ENCODE measurements around the gene CYB561D1.

CYB561D1 gene

DNA sequence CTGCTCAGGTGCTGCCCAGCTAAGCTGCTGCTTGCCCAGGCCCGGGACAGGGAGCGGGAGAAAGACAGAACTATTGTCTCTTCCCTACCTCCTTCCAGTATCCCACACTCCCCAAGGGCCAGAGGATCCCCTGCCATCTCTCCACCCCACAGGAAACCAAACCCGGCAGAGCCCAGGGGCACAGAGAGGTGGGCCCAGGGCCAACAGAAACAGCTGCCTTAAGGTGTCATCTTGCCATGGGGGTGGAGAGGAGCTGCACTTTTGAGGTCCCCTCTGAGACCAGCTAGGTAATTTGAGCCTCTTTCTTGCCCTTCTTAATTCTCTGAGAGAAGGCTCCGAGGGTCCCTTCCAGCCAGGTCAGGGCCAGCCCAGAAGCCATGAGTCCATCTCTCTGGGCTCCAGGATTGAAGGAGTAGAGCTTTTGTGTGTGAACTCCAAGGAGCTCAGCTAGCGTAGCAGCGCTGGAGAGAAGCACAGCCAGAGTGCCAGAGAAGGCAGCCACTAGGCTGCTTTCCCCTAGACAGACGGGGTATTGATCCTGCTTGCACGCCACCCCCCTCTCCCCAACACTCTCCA, 36.1 kb downstream of the CYB561D1 start:
- in situ Hi-C loops (cut with HindIII; ENCODE audit: low pct_unique_long_range_greater_than_20kb, low sequenced_read_pairs): no loop called here

DNA sequence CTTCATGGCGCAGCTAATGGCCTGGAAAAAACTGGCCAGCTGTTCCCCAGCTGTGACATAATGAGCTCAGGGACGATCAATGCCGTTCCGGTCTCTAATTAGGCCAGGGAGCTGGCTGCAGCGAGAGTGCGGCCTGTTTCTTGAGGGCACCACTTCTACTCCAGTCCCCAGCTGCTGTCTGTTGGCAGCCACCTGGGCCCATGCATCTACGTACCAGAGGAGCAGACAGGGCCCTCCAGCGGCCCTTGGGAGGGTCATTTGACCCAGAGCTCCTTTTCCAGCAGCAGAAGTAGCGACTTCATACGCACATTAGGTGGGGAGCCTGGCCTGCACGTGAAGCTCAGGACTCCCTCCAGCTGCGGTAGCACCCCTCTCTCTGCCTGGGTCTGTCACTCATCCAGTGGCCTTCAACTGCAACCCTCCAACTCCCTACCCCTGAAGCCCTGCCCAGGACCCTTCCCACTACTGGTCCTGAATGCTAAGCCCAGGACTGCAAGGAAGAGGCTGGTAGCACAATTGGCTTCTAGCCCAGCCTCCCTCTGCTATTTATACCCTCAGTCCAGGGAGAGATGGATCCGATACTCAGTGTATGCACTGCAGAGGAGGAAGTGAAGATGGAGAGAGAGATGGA, 36.7 kb downstream of the CYB561D1 start:
- in situ Hi-C loops (cut with HindIII; ENCODE audit: low pct_unique_long_range_greater_than_20kb, low sequenced_read_pairs): no loop called here
- DNase-seq (ENCODE audit: low read depth in 1 of 2, low spot score in 1 of 2): no peak
- TF ChIP-seq JUND (IDR thresholded peaks at IDR 0.05; ENCODE audit: low read depth): no peak

More for the DNA sequence above, 36.1 kb downstream of the CYB561D1 start:
- no peak for DNase-seq (ENCODE audit: low read depth in 1 of 2, low spot score in 1 of 2)
- no peak for TF ChIP-seq JUND (IDR thresholded peaks at IDR 0.05; ENCODE audit: low read depth)

DNA sequence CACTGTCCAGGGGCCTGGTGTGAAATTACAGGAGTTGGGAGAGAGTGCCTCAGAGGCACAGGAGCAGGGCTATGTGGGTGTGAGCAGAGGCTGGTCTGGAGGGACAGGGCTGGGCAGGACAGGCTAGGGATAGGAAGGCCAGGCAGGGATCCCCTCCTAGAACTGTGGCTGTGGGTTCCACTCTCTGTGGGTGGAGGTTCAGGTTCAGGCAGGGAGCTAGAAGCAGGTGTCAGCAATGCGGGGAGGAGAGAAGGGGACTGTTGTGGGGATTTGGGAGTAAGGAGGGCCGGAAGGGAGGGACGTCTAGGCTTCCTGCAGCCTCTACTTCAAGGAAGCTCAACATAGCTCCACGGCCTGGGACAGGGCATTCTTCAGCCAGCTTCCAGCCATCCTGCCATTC, 37.5 kb downstream of the CYB561D1 start:
- DNase-seq (ENCODE audit: low read depth in 1 of 2, low spot score in 1 of 2): no peak
- in situ Hi-C loops (cut with HindIII; ENCODE audit: low pct_unique_long_range_greater_than_20kb, low sequenced_read_pairs): no loop called here
- no peak for TF ChIP-seq JUND (IDR thresholded peaks at IDR 0.05; ENCODE audit: low read depth)

DNA sequence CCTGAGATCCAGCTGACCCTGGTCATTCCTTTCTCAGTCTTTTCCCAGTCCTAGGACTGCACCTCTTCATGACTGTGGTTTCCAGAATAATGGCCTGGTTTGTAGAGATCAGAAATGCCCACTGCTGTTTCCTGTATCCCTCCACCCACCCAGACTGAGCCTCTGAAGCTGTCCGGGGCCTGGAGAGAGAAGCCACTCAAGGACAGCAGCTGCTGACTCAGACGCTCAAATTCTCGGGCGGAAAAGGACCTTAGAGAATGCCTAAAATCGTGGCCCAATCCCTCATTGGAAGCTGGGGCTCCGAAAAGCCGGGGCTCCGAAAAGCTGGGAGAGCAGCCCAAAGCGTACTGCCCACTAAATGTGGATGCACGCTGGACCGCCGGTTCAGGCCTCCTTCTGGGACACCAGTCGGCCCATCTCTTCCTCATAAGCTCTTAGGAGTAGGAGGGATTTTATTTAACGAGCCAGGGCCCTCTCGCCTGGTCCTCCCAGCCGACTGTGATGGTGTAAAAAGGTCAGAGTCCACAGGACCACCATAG, 38.0 kb downstream of the CYB561D1 start:
- no peak for DNase-seq (ENCODE audit: low read depth in 1 of 2, low spot score in 1 of 2)
- TF ChIP-seq JUND (IDR thresholded peaks at IDR 0.05; ENCODE audit: low read depth): no peak
- in situ Hi-C loops (cut with HindIII; ENCODE audit: low pct_unique_long_range_greater_than_20kb, low sequenced_read_pairs): no loop called here

DNA sequence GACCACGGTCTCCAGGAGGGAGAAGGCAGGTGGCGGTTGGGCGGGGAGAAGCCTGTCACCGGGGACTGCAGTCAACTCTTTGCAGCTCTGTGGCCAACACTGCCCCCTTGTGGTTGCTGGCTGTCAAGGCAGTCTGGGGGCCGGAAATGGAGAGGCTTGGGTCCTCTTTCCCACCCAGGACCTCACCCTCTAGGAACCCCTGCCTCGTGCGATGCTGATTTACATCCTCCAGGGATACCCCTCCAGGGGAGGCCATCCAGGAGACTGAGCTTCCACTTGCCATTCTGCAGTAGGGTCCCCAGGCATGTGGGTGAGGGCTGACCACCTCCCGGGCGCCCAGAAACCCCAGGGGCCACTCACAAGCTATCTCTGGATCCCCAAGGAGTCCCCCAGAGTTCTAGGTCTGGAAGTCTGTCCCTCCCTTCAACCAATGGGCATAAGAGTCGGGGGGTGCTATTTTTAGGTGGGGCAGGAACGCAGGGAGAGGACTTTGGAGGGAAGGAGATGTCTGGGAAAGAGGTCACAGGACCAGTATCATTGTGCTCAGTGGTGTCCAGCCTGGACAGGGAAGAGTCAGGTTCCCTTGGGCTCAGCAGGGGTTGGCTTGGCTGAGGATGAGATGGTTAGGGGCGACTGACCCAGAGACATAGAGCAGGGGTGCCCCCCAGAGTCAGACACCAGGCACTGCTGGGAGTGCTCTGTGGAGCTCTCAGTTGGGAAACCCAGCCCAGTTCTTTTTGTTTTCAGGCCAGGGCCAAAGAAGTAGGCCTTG, 38.7 kb downstream of the CYB561D1 start:
- in situ Hi-C loops (cut with HindIII; ENCODE audit: low pct_unique_long_range_greater_than_20kb, low sequenced_read_pairs): no loop called here

DNA sequence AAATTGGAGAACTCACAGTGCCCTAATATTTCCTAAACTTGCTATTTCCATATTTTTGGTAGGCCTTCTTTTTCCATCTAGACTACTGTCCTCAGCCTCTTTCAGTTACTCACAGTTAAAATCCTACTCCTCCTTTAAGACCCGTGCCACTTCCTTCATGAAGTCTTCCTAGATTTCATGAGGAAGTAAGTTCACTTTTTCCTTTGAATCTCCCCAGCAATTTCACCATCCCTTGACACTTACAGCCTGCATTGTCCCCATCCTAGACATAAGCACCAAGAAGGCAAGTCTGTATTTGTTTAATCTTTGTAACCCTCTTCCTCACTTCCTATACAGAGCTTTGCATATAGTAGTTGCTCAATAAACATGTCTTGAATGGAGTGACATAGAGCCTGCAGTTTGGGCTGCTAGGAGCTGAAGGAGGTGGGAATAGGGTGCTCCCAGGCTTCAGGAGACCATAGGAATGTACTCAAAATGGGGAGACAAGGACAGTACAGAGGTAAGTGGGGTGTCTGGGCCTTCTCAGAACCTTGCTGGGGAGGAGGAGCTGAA, 40.5 kb downstream of the CYB561D1 start:
- no peak for DNase-seq (ENCODE audit: low read depth in 1 of 2, low spot score in 1 of 2)
- in situ Hi-C loops (cut with HindIII; ENCODE audit: low pct_unique_long_range_greater_than_20kb, low sequenced_read_pairs): no loop called here
- no peak for TF ChIP-seq JUND (IDR thresholded peaks at IDR 0.05; ENCODE audit: low read depth)

More for the DNA sequence above, 38.7 kb downstream of the CYB561D1 start:
- peak; percentile 51 to 80 for DNase-seq (ENCODE audit: low read depth in 1 of 2, low spot score in 1 of 2)
- no peak for TF ChIP-seq JUND (IDR thresholded peaks at IDR 0.05; ENCODE audit: low read depth)

DNA sequence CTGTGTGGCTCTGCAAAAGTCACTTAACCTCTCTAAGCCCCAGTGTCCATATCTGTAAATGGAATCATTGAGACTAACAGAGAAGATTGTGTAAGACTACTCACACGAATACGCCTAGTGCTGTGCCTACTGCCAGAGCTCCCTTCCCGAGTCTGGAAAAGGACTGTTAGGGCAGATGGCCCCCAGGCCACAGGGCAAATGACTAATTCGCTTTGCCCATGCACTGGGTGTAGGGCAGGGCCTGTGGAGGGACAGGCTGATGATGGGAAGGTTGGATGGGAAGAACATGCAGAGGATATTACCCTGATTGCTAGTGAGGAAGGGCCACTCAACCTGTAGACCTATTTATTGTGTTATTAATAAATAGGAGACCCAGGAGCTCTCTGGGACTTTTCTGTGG, 41.6 kb downstream of the CYB561D1 start:
- TF ChIP-seq JUND (IDR thresholded peaks at IDR 0.05; ENCODE audit: low read depth): no peak
- in situ Hi-C loops (cut with HindIII; ENCODE audit: low pct_unique_long_range_greater_than_20kb, low sequenced_read_pairs): no loop called here
- no peak for DNase-seq (ENCODE audit: low read depth in 1 of 2, low spot score in 1 of 2)

DNA sequence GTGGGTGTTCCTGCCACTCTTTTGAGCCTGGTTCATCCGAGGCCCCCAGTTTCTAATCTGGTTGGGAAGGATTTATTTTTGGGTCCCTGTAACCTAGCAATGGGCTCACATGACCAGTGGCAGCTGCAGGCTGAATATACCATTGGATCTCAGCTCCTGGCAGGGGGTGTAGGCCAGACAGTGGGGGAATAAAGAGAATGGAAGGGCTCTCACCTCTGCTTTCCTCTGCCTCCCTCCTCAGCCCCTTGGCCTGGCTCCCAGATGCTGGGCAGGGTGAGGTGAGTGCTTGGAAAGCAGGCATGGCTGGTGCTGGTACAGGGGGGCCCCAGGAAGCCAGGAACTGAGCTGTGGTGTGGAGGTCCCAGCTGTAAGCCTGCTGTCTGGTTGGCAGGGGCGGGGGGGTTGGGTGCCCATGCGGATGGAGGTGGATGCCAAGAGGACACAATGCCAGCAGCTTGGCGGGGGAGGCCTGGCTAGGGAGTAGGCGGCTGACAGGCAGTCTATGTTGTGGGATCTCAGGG, 42.1 kb downstream of the CYB561D1 start:
- TF ChIP-seq JUND (IDR thresholded peaks at IDR 0.05; ENCODE audit: low read depth): no peak
- DNase-seq (ENCODE audit: low read depth in 1 of 2, low spot score in 1 of 2): no peak
- in situ Hi-C loops (cut with HindIII; ENCODE audit: low pct_unique_long_range_greater_than_20kb, low sequenced_read_pairs): no loop called here

DNA sequence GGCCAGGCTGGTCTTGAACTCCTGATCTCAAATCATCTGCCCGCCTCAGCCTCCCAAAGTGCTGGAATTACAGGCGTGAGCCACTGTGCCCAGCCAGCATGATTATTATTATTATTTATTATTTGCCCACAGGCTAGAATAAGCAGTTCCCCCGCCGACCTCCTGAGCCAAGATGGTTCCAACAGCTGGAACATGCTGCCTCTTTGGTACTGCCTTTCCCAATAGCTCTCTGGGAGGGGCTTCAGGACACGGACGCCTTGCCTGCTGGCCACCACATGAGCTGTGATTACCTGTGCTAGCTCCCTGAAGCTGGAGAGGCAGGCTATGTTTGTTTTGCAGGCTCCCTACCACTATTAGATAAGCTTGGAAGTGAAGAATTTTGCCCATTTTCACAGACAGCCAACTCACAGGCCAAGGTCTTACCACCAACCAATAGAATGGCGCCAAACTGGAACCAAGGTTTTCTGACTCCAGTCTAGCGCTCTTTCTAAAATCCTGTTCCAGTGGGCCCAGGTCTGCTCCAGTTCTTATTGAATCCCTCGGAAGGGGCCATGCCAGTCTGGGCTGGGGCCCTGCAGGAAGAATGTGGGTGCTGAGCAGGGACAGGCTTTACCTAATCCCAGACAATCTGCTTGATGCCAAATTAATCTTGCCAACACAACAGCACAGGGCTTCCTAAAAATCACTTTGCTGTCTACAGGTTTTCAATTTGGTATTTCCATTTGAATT, 43.7 kb downstream of the CYB561D1 start:
- in situ Hi-C loops (cut with HindIII; ENCODE audit: low pct_unique_long_range_greater_than_20kb, low sequenced_read_pairs): no loop called here
- no peak for DNase-seq (ENCODE audit: low read depth in 1 of 2, low spot score in 1 of 2)

DNA sequence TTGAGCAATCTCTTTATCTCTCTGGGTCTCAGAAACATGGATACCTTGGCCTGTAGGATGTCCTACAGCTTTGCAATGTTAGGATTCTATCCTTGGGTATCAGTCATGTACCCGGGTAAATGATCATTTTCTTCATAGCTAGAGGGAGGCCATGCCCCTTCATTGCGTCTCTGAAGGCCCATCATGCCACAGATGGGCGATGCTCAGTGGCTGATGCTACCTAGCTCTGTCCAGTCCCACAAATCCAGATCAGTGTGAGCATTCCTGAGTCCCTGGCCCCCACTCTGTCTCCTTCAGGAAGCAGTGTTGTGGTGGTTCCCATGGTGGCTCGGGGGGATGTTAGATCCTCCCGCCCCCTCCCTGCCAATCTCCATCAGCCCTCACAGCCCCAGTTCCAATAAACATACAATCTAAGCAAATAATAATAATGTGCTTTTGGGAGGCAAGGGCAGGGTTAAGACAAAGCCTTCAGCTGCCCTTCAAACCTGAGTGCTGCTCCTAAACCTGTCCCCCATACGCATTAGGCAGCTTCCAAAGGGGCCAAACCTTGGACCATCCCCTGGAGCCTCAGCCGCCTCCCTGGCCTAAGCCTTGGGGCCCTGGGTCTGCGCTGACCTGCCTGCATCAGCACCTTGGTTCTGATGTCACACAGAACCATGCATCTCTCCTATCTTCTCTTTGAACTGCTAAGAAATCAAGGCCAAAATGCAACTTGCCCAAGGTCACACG, 45.1 kb downstream of the CYB561D1 start:
- in situ Hi-C loops (cut with HindIII; ENCODE audit: low pct_unique_long_range_greater_than_20kb, low sequenced_read_pairs): no loop called here
- no peak for TF ChIP-seq JUND (IDR thresholded peaks at IDR 0.05; ENCODE audit: low read depth)
- no peak for DNase-seq (ENCODE audit: low read depth in 1 of 2, low spot score in 1 of 2)

More for the DNA sequence above, 43.7 kb downstream of the CYB561D1 start:
- TF ChIP-seq JUND (IDR thresholded peaks at IDR 0.05; ENCODE audit: low read depth): no peak

DNA sequence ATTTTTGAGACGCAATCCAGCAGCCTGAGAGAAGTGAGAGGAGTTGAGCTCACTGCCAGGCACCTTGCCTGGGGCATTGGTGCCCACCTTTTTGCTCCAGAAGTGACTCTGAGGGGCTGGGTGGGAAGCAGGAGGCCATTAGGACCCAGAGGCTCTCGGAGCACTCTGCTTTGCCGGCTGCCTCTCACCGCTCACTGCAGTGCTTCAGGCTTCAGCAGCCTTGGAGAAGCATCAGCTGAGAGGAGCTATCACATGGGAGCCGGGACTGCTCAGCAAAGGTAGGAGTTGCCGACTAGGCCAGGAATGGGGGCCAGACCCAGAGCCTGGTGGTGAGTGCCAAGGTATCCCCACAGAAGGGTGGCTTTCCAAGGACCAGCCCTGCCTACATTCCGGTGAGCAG, 45.8 kb downstream of the CYB561D1 start, which contains the start of gene GPR61:
GPR61 (plus strand) TSS at position 197 of the 400 bp plus-strand sequence. CDS start 3,151 bp downstream, outside the sequence.
- DNase-seq (ENCODE audit: low read depth in 1 of 2, low spot score in 1 of 2): no peak
- no peak for TF ChIP-seq JUND (IDR thresholded peaks at IDR 0.05; ENCODE audit: low read depth)
- in situ Hi-C loops (cut with HindIII; ENCODE audit: low pct_unique_long_range_greater_than_20kb, low sequenced_read_pairs): no loop called here

All from T47D (cell line).